PFSK-1 (cell line): ENCODE data around the gene GALNT18.

Experiments
- FOXP2 ChIP-seq: optimal IDR thresholded peaks from 2 replicates; pipeline ENCODE3; 2011; ENCODE audit warnings: borderline replicate concordance, control low read depth, inconsistent platforms; ENCODE audit not compliant: insufficient read depth; ENCODE audit errors: extremely low read length, extremely low read depth
- POLR2AphosphoS5 ChIP-seq: IDR thresholded peaks from 2 replicates; pipeline ENCODE4 v1.6.1; 2012; ENCODE audit warnings: low read depth, mild to moderate bottlenecking, control low read depth, low read length, moderate library complexity
- SIN3A ChIP-seq: IDR thresholded peaks from 2 replicates; pipeline ENCODE4 v1.6.1; 2012; ENCODE audit warnings: mild to moderate bottlenecking, low read length, moderate library complexity, borderline replicate concordance; ENCODE audit not compliant: insufficient read depth
- TAF1 ChIP-seq: IDR thresholded peaks from 2 replicates; pipeline ENCODE4 v1.6.1; 2012; ENCODE audit warnings: low read length, control low read depth, borderline replicate concordance; ENCODE audit not compliant: insufficient read depth
- TF ChIP-seq, protein P1 (sequence below), 2 experiments: IDR thresholded peaks; 2 replicates each; pipeline versions ENCODE4 v1.6.1 to v1.8.0; 2011 to 2012; ENCODE audit warnings: low read depth in 2 of 2, low read length in 2 of 2, control low read depth in 1 of 2, inconsistent platforms in 1 of 2, mild to moderate bottlenecking in 1 of 2, moderate library complexity in 1 of 2; ENCODE audit not compliant: insufficient read depth in 1 of 2

DNA sequence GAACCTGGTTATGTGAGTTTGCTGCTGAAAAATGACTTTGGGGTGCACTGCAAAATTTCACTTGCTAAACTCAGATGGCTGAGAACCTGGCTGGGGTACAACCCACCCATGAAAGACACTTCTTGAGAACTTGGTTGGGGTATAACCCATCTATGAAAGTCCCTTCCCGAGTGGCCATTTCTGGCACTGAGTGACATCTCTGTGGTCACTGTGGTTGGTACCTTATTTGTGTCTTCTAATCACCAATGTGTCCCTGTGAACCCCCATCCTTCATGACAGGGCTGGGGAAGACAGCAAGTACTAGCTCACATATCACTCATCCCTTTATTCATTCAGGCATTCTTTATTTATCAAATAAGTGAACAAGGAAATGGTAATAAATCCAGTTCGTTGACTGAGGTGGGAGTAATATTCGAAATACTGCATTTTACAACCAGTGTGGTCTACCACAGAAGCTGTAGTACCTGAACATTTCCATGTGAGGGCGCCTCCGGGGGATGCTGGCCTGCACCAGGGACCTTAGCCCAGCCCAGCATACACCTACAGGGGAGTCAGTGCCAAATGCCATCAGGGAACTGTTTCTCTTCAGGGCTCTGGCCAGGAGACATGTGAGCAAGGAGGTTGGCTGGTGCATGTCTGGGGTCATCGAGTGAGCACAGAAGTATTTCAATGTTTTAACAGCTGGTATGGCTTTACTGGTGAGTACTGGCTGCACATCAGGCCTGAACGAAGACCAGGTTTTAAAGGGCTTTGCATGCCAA lies 390.8 kb downstream of the GALNT18 start:
- no peak for TF ChIP-seq POLR2AphosphoS5
- no peak for TF ChIP-seq TAF1
- TF ChIP-seq, protein P1, sequence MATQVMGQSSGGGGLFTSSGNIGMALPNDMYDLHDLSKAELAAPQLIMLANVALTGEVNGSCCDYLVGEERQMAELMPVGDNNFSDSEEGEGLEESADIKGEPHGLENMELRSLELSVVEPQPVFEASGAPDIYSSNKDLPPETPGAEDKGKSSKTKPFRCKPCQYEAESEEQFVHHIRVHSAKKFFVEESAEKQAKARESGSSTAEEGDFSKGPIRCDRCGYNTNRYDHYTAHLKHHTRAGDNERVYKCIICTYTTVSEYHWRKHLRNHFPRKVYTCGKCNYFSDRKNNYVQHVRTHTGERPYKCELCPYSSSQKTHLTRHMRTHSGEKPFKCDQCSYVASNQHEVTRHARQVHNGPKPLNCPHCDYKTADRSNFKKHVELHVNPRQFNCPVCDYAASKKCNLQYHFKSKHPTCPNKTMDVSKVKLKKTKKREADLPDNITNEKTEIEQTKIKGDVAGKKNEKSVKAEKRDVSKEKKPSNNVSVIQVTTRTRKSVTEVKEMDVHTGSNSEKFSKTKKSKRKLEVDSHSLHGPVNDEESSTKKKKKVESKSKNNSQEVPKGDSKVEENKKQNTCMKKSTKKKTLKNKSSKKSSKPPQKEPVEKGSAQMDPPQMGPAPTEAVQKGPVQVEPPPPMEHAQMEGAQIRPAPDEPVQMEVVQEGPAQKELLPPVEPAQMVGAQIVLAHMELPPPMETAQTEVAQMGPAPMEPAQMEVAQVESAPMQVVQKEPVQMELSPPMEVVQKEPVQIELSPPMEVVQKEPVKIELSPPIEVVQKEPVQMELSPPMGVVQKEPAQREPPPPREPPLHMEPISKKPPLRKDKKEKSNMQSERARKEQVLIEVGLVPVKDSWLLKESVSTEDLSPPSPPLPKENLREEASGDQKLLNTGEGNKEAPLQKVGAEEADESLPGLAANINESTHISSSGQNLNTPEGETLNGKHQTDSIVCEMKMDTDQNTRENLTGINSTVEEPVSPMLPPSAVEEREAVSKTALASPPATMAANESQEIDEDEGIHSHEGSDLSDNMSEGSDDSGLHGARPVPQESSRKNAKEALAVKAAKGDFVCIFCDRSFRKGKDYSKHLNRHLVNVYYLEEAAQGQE (IDR thresholded peaks at IDR 0.05; ENCODE audit: insufficient read depth in 1 of 2, low read depth in 2 of 2, low read length in 2 of 2), result no peak
- no peak for TF ChIP-seq FOXP2
- TF ChIP-seq SIN3A, result no peak
